HepG2 (cell line): ENCODE measurements around the gene SSBP4. TPM values are rescaled to one million over a fixed set of nuclear protein-coding genes. Genes with fewer than 3 reads are reported as not detected.

Experiments
- ATRX ChIP-seq: sonication (generic); formaldehyde crosslinking; IDR thresholded peaks from 2 replicates; pipeline ENCODE4 v1.4.0; 2020; ENCODE audit warnings: missing genetic modification reagents, borderline replicate concordance
- BCL6 ChIP-seq: IDR thresholded peaks from 2 replicates; pipeline ENCODE4 v1.6.1; 2016; ENCODE audit warnings: missing genetic modification reagents, missing compliant biosample characterization
- GATA4 ChIP-seq: sonication (generic); IDR thresholded peaks from 2 replicates; pipeline ENCODE4 v1.6.1; 2016; ENCODE audit warnings: antibody characterized with exemption, low read depth, borderline replicate concordance
- HDAC2 ChIP-seq: sonication (generic); formaldehyde crosslinking; IDR thresholded peaks from 2 replicates; pipeline ENCODE4 v1.4.0; 2020; ENCODE audit warnings: missing genetic modification reagents
- KLF6 ChIP-seq: IDR thresholded peaks from 2 replicates; pipeline ENCODE4 v1.8.0; 2016; ENCODE audit warnings: missing biosample characterization, missing genetic modification reagents
- MATR3 ChIP-seq: sonication (generic); formaldehyde crosslinking; IDR thresholded peaks from 2 replicates; pipeline ENCODE4 v1.4.0; 2020; ENCODE audit warnings: missing genetic modification reagents
- MEF2D ChIP-seq: sonication (generic); formaldehyde crosslinking; IDR thresholded peaks from 2 replicates; pipeline ENCODE4 v1.5.1; 2020; ENCODE audit warnings: mild to moderate bottlenecking, missing genetic modification reagents
- MXD4 ChIP-seq: IDR thresholded peaks from 2 replicates; pipeline ENCODE4 v1.6.1; 2016; ENCODE audit warnings: mild to moderate bottlenecking, missing biosample characterization, missing genetic modification reagents
- NBN ChIP-seq: fragments of 450-650 bp; conservative IDR thresholded peaks from 2 replicates; pipeline ENCODE4 v1.6.1; 2017
- RXRA ChIP-seq: sonication (generic); formaldehyde crosslinking; IDR thresholded peaks from 2 replicates; pipeline ENCODE4 v1.5.1; 2020; ENCODE audit warnings: missing genetic modification reagents
- RXRB ChIP-seq: IDR thresholded peaks from 2 replicates; pipeline ENCODE4 v1.6.1; 2016; ENCODE audit warnings: borderline replicate concordance, missing genetic modification reagents, missing compliant biosample characterization
- SETDB1 ChIP-seq: sonication (generic); formaldehyde crosslinking; IDR thresholded peaks from 2 replicates; pipeline ENCODE4 v1.5.1; 2020; ENCODE audit warnings: missing genetic modification reagents, mild to moderate bottlenecking, borderline replicate concordance
- U2AF2 ChIP-seq: fragments of 200-400 bp; formaldehyde crosslinking; IDR thresholded peaks from 2 replicates; pipeline ENCODE4 v1.6.1; 2017; ENCODE audit warnings: low read depth, mild to moderate bottlenecking, low read length
- ZNF17 ChIP-seq: sonication (generic); formaldehyde crosslinking; IDR thresholded peaks from 2 replicates; pipeline ENCODE4 v1.5.0; 2020; ENCODE audit warnings: mild to moderate bottlenecking, missing genetic modification reagents
- ZNF367 ChIP-seq: sonication (generic); formaldehyde crosslinking; IDR thresholded peaks from 2 replicates; pipeline ENCODE4 v1.4.0; 2020; ENCODE audit warnings: missing genetic modification reagents, borderline replicate concordance
- ZNF460 ChIP-seq: sonication (generic); formaldehyde crosslinking; IDR thresholded peaks from 2 replicates; pipeline ENCODE4 v1.5.1; 2020; ENCODE audit warnings: missing genetic modification reagents, mild to moderate bottlenecking, borderline replicate concordance
- ZNF556 ChIP-seq: sonication (generic); formaldehyde crosslinking; IDR thresholded peaks from 2 replicates; pipeline ENCODE4 v1.4.0; 2020; ENCODE audit warnings: mild to moderate bottlenecking, missing genetic modification reagents, borderline replicate concordance
- ZNF563 ChIP-seq: sonication (generic); formaldehyde crosslinking; IDR thresholded peaks from 2 replicates; pipeline ENCODE4 v1.8.0; 2022; ENCODE audit warnings: mild to moderate bottlenecking, moderate library complexity, missing genetic modification reagents
- ZNF572 ChIP-seq: sonication (generic); formaldehyde crosslinking; IDR thresholded peaks from 2 replicates; pipeline ENCODE4 v1.5.1; 2020; ENCODE audit warnings: mild to moderate bottlenecking, missing genetic modification reagents
- ZNF7 ChIP-seq: IDR thresholded peaks from 2 replicates; pipeline ENCODE4 v1.6.1; 2016; ENCODE audit warnings: missing biosample characterization, missing genetic modification reagents
- polyA plus RNA-seq, 8 experiments: library from polyadenylated mRNA; depleted of rRNA in 3 of 8; stranded (reverse) in 7 of 8; unstranded in 1 of 8; fragments of >200 nt; fragmentation: Illumina TruSeq in 4 of 8; extraction: Trizol in 4 of 8; gene quantifications; 2 replicates each; pipeline versions ENCODE4 v1.2.1 to v1.2.3, GENCODE V29; 2011 to 2016; ENCODE audit warnings: low read depth in 4 of 8, missing spikeins in 1 of 8, mixed read lengths in 1 of 8; ENCODE audit not compliant: insufficient read depth in 1 of 8
- total RNA-seq, 5 experiments: library from RNA; depleted of rRNA; stranded (reverse); fragments of >200 nt; fragmentation: Illumina TruSeq; extraction: Trizol; gene quantifications; 2 replicates each; pipeline ENCODE4 v1.2.3, GENCODE V29; 2016; ENCODE audit warnings: low read depth in 1 of 5
- TF ChIP-seq, protein P1 (sequence below): sonication (generic); formaldehyde crosslinking; IDR thresholded peaks from 2 replicates; pipeline ENCODE4 v1.4.0; 2020; ENCODE audit warnings: missing genetic modification reagents; ENCODE audit errors: not compliant biosample characterization
- TF ChIP-seq, protein P2 (sequence below): sonication (generic); formaldehyde crosslinking; conservative IDR thresholded peaks from 2 replicates; pipeline ENCODE4 v1.8.0; 2022; ENCODE audit warnings: low read depth, missing genetic modification reagents
- TF ChIP-seq, protein P3 (sequence below): sonication (generic); formaldehyde crosslinking; IDR thresholded peaks from 2 replicates; pipeline ENCODE4 v1.4.0; 2020; ENCODE audit warnings: missing genetic modification reagents

The SSBP4 gene
- total and polyA plus RNA-seq, 2 of the 13 experiments (the other 11 are each of a cell fraction or from before 2014, with no cell fraction given) = 20.8 to 39.5 TPM

DNA sequence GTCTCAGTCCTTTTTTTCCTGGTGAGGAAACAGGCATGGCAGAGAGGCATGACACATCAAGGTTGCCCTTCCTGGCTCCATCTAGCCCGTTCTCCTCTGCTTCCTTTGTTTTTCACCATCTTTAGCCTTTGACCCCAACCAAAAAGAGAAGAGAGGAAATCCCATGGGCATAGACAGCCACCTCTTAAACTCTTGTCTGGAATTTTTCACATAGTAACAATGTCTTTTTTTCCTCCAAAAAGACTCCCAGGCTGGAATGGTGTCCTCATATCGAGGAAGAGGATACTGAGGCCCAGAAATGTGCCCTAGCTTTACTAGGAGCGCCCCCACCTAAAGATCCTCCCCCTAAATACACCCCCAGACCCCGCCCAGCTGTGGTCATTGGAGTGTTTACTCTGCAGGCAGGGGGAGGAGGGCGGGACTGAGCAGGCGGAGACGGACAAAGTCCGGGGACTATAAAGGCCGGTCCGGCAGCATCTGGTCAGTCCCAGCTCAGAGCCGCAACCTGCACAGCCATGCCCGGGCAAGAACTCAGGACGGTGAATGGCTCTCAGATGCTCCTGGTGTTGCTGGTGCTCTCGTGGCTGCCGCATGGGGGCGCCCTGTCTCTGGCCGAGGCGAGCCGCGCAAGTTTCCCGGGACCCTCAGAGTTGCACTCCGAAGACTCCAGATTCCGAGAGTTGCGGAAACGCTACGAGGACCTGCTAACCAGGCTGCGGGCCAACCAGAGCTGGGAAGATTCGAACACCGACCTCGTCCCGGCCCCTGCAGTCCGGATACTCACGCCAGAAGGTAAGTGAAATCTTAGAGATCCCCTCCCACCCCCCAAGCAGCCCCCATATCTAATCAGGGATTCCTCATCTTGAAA, 33.3 kb upstream of the SSBP4 start, which contains the start of gene GDF15 (continued):
- TF ChIP-seq GATA4 (peak; percentile 96), ZNF17 (CRISPR knock-in tag) (no peak), U2AF2 (no peak), ATRX (CRISPR knock-in tag) (no peak; the same call in 1 of the 2 replicates), ZNF572 (CRISPR knock-in tag) (no peak), MATR3 (CRISPR knock-in tag) (no peak), ZNF556 (peak; percentile 96), MXD4 (no peak; the same call in 1 of the 2 replicates), RXRA (CRISPR knock-in tag) (peak; percentile 87), KLF6 (peak; percentile 91), ZNF563 (peak; percentile 81), ZNF460 (CRISPR knock-in tag) (peak; percentile 33; the same call in 1 of the 2 replicates), ZNF7 (CRISPR knock-in tag) (no peak), MEF2D (CRISPR knock-in tag) (peak; percentile 46; the same call in 1 of the 2 replicates), ZNF367 (CRISPR knock-in tag) (peak; percentile 94), HDAC2 (peak; percentile 81), BCL6 (CRISPR knock-in tag) (peak; percentile 87), SETDB1 (no peak), NBN (no peak), RXRB (CRISPR knock-in tag) (peak; percentile 74; the same call in 1 of the 2 replicates)
- TF ChIP-seq, protein P1, sequence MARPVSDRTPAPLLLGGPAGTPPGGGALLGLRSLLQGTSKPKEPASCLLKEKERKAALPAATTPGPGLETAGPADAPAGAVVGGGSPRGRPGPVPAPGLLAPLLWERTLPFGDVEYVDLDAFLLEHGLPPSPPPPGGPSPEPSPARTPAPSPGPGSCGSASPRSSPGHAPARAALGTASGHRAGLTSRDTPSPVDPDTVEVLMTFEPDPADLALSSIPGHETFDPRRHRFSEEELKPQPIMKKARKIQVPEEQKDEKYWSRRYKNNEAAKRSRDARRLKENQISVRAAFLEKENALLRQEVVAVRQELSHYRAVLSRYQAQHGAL (CRISPR knock-in tag) = peak; percentile 84
- TF ChIP-seq, protein P2, sequence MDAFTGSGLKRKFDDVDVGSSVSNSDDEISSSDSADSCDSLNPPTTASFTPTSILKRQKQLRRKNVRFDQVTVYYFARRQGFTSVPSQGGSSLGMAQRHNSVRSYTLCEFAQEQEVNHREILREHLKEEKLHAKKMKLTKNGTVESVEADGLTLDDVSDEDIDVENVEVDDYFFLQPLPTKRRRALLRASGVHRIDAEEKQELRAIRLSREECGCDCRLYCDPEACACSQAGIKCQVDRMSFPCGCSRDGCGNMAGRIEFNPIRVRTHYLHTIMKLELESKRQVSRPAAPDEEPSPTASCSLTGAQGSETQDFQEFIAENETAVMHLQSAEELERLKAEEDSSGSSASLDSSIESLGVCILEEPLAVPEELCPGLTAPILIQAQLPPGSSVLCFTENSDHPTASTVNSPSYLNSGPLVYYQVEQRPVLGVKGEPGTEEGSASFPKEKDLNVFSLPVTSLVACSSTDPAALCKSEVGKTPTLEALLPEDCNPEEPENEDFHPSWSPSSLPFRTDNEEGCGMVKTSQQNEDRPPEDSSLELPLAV (CRISPR knock-in tag) = no peak
- TF ChIP-seq, protein P3, sequence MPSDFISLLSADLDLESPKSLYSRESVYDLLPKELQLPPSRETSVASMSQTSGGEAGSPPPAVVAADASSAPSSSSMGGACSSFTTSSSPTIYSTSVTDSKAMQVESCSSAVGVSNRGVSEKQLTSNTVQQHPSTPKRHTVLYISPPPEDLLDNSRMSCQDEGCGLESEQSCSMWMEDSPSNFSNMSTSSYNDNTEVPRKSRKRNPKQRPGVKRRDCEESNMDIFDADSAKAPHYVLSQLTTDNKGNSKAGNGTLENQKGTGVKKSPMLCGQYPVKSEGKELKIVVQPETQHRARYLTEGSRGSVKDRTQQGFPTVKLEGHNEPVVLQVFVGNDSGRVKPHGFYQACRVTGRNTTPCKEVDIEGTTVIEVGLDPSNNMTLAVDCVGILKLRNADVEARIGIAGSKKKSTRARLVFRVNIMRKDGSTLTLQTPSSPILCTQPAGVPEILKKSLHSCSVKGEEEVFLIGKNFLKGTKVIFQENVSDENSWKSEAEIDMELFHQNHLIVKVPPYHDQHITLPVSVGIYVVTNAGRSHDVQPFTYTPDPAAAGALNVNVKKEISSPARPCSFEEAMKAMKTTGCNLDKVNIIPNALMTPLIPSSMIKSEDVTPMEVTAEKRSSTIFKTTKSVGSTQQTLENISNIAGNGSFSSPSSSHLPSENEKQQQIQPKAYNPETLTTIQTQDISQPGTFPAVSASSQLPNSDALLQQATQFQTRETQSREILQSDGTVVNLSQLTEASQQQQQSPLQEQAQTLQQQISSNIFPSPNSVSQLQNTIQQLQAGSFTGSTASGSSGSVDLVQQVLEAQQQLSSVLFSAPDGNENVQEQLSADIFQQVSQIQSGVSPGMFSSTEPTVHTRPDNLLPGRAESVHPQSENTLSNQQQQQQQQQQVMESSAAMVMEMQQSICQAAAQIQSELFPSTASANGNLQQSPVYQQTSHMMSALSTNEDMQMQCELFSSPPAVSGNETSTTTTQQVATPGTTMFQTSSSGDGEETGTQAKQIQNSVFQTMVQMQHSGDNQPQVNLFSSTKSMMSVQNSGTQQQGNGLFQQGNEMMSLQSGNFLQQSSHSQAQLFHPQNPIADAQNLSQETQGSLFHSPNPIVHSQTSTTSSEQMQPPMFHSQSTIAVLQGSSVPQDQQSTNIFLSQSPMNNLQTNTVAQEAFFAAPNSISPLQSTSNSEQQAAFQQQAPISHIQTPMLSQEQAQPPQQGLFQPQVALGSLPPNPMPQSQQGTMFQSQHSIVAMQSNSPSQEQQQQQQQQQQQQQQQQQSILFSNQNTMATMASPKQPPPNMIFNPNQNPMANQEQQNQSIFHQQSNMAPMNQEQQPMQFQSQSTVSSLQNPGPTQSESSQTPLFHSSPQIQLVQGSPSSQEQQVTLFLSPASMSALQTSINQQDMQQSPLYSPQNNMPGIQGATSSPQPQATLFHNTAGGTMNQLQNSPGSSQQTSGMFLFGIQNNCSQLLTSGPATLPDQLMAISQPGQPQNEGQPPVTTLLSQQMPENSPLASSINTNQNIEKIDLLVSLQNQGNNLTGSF (CRISPR knock-in tag) = peak; percentile 93
